Activated T-helper 9 cell treated with anti-CD3 and anti-CD28 coated beads, Interleukin-2, amount 50 U/mL, for 16 hours (primary cell): ENCODE data around the gene HOXB8.

ENCODE experiments used
- DNase-seq: peaks from one replicate; pipeline ENCODE4 v3.0.0-alpha.2; 2020; ENCODE audit warnings: low read depth

Gene HOXB8

DNA sequence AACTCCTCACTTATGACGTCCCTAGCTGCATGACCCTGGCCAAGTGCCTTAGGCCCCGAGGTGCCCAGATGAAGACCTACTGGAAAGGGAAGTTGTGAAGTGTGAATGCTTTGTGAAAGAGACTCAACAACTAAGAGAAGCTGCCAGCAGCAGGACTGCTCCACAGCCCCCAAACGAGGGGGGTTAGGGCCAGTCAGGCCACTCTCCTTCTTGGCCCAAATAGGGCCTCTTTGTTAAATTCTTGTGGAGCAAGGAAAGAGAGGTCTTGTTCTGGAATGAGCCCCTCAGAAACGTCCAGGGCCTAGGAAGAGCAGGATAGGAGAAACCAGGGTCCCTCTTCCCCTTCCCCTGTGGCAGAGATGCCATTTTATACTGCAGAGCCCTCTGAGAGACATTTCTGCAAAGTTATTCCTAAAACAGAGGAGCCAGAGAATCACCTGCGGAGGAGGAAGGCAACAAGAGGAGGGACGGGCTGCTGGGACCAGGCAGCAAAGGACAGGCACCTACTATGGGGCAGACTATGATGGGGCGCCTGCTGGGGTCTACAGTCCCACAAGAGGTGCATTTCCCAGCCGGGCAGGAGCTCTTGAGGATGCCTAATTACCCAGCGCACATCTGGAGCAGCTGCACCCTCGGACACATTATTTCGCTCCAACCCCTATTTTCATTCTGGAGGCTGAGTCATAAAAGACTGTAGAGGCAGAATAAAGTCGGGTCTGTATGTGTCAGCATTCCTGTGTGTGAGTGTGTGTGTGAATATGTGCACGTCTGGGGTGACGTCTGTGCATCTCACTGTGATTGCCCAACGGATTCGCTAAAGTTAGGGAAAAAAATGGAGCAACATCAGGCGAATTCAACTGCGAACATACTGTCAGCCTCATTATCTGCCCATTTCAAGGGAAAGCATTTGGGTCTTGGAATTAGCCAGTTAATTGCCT is 22.5 kb upstream of the HOXB8 start:
- no peak for DNase-seq

DNA sequence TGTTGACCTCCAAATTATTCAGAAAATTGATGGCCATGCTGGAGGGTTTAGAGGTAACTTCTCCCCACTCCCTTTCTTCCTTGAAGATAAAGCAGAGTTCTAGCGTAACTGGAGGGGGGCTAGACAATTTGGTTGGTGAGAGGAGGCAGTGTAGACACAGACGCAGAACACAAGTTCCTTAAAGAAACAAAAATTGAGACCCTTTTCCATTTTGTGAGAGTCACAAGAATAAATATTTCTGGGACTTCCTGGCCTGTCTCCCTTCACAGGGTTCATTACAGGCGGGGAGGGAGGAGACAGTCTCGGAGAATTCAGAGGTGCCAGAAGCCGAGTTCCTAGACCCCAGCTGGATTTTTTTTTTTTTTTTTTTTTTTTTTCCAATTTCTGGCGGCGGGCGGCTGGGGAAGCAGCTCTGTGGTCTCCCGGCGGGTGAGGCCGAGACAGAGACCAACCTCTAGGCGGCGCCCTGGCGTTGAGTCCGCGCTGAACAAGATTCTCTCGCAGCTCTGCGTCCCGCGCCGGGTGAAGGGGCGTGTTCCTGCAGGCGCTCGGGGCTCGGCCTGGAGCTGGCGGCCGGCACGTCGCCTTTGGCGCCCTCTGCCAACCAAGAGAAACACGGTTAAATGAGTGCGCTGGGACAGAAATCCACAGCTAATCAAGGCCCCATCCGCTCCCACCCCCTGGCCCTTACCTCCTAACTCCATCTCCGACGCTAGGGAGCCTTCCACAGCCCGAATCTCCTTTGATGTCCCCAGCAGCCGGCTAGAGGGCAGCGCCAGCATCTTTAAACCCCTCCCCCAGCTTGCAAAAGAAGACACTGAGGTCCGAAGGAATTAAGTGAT is 21.3 kb upstream of the HOXB8 start:
- peak; percentile 66 for DNase-seq

DNA sequence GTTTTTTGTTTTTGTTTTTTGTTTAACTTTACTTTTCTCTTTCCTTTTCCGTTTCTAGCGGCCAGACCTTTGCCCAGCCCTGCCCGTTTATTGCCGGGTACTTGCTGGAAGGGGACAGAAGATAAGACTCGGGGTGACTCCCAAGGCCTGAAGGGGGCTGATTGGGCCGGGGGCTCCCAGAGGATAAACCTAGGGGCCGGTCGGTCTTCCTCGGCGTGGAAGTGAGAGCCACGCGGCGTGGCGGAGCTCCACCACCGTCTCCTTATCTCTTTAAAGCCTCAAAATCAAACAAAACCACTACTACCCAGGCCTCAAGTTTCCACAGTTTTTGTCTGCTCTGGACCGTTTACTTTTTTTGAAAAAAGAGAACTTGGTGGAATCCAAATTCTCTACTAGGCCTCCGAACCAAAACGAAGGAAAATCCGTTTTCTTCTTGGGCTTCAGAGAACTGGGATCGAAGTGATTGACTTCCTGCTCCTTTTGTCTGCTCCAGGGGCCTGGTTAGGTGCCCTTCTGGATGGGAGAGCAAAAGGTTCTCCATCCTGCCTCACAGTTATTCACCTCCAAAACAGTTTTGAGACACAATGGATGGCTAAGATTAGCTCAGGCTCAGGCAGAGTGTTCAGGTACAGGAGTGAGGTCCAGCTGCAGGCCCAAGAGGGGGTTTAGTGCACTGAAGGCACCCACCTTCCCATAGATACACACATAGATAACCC is 19.6 kb upstream of the HOXB8 start:
- DNase-seq, result no peak

DNA sequence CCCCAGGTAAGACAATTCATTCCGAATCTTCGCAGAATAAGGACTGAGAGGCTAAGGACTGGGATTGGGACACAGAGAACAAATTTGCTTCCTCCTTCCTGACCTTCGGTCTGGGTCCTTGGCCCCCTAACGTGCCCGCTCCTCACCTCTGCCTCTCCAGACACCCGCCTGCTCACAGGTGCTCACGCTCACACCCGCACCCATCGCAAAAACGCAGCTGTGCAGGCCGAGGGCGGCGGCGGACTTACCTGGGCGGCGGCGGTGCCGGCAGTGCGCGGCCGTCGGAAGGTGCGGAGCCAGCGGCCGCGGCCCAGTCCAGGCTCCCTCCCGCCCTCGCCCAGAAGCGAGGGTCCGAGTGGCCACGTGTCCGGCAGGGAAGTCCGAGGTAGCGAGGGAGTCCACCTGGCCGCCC is 18.2 kb upstream of the HOXB8 start:
- DNase-seq, result no peak

DNA sequence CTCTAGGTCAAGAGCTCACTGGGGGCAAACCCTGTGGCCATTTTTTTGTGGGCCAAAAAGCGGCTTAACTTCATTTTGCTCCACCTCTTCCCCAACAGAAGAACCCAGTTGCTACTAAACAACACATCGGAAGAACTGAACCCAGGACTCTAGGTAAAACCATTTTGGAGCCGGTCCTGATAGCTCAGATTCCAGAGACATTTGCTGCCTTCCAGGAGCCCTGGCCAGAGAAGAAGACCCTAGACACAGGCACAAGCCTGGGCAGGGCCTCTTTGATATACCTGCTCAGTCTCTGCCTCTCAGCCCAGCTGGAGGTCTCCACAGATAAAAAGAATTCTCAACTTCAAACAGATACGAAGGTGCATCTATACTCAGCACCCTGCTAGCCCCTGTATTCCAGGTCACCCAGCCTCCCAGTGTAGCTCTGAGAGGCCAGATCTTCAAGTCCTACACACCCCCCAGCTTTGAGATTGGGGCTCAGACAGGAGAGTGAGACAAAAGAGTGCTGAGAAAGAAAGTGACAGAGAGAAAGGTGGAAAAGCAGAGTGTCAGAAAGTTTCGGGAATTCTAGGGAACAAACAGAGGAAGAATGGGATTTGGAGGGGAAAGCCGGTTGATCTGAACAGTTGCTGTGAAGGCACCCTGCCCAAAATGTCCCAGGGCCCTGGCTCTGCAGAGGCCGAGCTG is 17.6 kb upstream of the HOXB8 start:
- DNase-seq, result no peak

DNA sequence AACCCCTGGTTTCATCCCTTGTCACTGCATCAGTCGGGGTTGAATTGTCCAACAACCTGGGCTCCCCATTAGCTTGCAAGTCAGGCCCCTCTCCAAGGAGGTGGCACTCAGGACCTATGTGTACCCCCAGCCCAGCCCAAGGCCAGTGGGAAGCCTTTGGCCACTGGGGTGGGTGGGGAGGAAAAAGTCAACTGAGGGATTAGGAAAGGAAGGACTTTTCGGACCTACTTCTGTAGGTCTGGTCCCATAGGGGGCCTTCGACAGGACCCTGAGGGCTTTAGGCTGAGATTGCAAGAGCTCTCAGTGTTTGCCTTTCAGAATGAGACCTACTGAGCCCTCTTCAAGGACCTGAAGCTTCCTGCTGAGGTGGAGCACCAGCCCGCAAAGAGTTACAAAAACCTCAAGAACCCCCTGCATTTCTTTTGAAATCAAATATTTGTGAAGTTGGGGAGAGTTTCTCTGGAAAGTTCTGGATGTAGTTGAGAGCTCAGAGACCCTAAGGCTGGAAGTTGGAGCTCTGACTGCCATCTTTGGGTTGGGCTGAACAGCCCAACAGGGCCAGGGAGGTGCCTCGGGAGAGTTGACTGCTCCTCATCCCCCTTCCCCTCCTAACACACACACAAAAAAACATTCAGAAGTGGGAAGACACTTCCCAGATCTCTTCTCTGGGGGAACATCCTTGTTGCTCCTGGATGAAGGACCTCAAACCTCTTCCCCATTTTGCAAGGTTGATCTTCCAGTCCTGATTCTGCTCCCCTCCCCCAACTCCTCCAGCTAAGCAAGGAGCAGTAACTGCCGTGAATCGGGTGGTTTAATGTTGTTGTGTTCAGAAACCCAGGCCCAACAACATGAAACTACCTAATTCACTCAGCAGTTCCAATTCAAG is 16.8 kb upstream of the HOXB8 start:
- DNase-seq, result no peak

DNA sequence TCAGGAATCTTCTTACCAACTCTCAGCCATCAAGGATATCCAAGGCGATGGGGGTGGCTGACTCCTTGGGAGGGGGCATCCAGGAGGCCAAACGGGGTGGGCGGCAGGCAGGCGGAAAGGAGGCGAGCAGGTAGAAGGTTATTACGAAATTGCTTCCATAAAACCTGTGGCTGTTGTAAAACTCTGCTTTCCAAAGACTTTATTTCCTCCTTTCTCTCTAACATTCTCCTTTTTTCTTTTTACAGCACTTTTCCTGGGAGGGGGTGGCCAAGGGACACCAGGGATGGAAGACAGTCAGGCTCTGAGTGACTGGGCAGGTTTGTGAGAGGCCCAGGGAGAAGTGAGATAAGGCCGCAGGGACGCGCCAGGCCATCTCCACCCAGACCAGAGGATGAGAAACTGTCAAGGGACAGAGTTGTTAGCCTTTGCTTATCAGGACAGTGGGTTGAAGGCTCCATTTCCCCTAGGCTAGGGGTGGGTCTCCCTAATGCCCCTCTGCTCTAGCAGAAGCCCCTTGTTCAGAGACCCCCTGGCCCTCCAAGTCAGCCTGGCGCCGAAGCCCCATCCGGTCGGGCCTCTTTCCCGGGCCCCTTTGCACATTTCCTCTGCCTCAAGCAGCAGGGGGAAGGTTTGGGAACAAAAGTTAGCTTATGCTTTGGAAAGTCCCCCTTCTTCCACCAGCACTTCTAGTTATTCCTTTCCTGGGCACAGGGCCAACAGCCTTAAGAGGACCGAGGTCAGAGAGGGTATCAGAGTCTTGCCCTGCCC is 16.0 kb upstream of the HOXB8 start:
- no peak for DNase-seq

DNA sequence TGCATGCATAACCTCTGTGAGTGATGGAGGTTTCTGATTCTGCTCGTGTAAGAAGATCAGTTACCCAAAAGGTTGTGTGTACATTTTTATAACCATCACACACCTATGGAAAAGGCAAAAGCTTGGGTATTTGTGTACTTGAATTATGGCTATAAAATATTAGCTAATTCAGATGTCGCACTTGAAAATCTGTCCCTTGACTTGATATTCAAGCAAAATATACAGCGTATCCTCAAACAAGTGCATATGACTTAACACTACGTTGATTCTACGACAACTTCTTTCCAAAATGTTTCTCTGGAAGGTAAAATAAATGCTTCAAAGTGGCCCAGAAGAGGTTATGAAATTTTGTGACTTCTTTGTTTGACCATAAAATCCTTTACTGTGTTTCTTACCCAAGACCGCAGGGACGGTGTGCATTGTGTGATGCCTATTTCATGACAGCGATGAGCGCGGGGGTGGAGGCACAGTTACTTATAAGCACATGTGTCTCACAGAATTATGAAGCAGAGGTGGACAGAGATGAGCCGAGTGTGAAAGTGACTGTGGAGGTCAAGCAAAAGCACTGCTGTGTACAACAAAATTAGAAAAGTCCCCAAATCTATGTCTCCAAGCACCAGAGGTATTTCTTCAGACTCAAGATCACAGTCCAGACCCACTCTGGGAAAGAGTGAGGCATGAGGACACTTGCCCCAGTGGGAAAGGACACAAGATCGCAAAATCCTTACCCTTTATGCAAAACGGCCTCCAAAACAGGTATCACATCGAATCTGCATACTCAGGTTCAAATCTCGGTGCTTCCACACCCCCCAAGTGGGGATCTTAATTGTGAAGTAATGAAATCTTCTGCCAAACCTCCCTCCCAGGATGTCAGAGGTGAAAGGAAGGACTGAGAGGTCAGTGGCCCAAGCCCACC is 15.2 kb upstream of the HOXB8 start:
- no peak for DNase-seq

DNA sequence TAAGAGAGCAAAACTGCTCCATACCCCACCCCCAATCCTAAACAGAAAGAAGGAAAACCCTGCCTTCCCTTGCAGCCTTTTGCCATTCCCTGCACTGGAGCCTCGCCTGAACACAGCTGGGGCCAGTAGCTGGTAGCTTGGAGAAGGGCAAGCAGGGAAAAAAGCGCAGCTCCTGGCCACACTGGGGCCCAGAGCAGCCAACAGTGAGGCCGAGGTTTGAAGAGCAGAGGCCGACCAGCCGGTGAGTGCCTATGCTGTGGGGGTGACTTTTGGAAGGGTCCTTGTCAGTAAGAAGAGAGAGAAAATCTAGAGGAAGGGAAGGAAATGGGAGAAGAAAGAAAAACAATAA is 14.3 kb upstream of the HOXB8 start:
- no peak for DNase-seq

DNA sequence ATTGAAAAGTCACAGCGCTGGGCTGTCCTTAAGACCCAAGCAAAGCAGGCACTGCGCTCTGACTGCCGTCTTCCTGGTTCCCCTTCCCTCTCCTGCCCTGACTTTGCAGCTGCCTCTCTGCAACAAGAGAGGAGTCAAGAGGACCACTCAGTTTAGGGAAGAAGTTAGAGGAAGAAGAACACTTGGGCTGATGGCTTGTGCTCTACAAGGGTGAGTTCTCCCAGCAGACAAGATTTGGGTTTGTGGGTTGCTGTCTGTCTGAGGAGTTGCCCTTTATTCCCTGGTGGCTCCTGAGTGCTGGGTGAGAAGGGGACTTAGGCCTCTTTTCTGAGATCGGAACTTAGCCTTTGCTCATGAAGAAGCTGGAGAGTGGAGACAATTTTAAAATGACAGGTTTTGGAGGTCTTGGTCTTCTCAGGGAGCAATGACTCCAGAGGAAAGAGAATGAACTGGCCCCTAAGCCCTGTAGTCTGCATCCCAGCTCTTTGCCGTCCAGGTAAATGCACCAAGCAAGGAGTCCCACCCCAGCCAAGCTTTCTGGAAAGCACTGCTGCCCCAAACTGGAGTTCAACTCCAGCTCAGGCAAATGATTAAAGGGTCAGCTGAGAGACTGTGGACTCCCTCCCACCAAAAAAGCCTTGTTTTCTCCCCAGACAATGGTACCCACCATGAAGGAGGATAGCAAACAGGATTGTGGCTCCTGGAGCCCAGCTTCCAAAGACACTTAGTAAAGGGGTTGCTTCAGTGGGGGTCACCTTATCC is 13.7 kb upstream of the HOXB8 start:
- no peak for DNase-seq

DNA sequence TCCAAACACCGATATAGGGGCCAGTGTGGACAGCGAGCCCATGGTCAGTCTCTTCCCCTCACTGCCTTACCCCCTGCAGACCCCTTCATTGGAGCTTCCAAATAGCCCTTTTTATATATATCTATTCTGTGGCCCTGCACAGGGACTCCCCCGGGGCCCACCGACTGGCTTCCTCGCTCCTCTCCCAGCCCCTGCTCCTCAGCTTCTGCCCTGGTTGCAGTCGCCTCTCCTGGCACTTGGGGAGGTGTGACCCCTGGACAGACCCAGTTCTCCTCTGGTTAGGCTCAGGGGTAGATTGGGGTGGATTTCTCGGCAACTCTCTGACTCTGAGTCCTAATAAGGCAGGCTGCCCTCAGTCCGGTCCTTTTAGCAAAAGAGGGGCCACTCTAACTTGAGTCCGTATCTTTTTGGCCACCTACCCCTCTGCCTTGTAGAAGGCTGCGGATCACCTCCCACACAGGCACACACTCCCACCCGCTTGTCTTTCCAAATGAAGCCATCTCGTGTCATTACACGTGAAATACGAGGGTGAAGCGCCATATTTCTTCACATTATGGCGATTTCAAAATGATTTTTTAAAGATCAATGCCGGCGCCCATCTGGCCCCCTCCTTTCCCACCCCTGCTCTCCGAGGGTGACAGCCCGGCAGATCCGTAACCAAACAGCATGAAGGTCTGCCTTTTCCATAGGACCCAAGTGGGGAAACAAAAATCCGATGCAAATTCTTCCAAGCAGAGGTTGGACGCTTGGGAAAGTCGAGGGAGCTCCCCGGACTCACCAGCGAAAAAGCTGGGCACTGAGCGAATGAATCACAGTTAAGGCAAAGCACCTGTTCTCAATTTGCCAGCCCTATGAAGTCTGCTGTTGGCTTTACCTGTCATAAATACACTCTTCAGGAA is 12.8 kb upstream of the HOXB8 start:
- no peak for DNase-seq

DNA sequence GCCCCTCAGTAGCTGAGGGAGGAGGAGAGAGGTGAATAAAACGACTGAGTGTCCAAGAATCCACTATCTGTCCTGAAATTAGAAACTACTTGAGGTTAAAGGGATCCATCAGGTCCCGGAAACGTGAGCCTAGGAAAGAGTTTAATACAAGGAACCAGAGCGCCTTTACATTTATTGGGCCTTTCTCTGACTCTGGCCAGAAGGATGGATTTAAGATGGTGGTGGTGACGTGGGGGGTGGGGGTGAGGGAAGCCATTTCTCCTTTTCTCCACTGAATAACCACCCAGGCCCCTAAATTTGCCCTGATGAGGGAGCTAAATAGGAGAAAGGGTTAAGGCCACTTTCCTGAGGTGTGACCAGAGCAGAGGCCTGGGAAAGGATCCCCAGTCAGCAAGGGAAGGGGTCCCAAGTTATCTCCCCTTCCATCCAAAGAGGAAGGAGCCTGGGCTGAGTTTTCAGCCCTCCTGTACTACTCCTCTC is 12.1 kb upstream of the HOXB8 start:
- DNase-seq, result no peak

DNA sequence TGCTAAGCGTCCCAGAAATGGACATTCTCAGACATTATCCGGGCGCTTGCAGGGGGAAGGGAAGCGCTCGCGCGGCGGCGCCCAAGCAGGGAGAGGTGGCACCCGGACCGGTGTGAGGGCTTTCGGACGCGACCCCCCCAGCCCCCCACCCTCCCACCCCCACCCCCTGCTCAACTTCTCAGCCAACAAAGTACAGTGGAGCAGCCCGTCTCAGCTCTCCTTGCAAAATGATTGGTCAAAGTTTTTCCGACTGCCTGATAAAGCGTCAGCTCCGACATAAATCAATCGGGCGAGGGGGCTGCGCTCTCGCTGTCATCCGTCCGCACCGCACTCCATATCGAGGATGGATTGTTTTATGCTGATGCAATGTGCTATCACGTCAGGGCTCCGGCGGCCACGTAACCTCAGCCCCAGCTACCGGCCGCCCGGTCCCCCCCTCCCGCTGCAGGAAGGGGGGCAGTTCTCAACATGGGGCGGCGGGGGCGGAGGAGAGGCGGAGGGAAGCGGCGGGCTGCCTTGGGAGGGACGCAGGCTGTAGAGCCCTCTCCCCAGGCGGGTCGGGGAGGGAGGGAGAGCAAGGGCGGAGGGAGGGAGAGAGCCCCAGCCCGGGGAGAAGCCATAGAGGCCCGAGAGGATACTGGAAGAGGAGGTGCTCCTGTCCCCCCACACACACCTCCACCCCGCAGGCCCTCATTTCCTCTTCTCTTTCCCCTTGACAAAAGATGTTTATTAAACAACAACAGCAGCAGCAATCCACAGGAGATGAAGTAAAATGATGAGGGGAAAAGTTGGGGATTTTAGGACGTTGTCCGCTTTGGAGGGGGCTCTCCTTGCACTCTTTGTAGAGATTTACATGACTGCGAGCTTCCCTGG is 11.4 kb upstream of the HOXB8 start, which contains the start of gene HOXB9:
Gene HOXB9, minus strand, starts transcription at position 114 of the 873 bp plus-strand sequence. Its CDS starts 89 bp downstream, at position 25.
- DNase-seq, result peak; percentile 48

DNA sequence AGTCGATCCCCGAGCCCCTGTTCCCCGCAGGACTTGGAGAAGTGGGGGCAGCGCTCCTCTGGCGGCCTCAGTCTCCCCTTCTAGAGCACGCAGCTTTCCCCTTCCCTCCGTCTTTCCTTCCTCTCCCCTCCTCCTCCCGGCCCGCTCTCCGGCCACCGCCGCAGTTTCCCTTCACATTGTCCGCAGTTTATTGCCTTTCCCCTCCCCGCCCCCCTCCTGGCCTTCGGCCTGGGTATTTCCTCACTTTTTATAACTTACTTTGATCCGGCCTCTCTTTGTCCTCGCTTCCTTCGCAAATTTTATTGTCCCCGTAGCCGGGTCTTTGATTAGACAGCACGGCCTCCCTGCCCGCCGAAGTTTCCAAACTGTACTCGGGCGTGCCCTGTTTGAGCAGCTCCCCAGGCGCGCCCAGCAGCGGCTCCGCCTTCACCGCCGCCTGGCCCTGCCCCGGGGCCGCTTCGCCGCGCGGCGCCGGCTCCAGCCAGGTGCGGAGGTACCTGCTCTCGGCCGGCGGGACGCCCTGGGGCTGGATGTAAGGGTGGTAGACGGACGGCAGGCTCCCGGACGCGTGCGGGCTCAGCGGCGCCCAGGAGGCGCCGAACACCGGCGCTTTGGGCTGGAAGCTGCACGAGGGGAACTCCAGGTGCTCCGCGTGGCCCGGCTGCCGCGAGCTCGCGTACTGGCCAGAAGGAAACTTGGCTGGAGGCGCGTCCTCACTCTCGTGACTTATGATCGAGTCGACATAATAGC is 10.6 kb upstream of the HOXB8 start:
- DNase-seq, result no peak
